ENCODE data around the gene CEP152.

Gene CEP152

DNA sequence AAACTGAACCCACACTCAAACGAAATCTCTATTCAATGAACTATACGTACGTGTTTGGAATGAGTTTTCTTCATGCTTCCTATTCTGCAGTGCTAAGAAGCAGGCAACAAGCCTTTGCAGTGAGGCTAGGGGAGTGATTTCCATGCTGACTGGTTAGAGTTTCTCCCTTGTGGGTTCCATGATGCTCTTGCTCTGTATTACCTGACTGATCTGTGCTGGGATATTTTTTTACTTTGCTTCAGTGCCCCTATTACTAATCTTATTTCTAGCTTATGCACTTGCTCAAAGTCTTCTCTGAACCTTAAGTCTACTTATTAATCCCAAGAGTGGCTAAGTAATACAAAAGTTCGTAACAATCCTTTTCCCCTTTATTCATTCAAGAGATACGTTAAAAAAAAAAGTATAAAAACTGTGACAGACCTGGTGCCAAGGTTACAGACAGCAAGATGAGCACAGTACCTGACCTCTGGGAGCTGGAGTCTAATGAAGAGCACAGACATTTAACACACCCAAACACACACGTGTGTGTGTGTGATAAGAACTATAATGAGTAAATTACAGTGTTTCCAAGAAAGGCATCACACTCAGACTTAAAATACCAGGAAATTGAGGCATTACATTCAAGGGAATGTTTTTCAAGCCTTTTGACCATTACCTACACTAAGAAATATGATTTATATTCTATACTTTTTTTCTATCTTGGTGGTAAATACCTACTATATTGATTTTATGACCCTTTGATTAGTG is 114.9 kb downstream of the CEP152 start:
- no peak for DNase-seq

DNA sequence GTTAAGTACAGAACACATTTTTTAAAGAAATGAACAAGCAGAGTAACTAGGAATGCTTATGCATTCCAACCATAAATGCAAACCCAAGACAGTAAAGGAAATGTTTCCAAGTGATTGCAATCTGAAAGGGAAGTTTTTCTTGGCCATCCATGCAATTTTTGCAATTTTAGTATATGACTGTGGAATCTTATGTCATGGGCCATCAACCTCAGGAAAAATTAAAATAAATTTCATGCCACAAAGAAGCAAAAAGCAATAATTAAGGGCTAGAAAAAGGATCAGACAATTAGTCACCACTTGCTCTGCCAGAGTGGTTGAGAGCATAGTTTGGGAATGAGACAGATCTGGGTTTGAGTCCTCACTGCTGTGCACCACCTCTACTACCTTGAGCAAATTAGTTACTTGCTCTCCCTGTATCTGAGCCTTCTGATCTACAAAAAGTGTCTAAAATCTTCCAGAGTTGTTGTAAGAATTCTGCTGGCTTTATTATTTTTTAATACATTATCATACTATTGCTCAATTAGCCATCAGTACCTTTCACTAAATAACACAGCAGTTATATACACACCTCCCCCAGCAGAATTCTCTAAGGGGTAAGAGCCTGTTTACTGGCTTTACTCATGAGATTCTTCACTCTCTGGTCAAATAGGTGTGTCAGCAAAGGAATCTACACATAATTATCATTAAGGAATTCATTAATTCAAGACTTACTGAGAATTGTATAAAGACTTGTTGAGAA is 115.6 kb downstream of the CEP152 start:
- DNase-seq, result no peak

DNA sequence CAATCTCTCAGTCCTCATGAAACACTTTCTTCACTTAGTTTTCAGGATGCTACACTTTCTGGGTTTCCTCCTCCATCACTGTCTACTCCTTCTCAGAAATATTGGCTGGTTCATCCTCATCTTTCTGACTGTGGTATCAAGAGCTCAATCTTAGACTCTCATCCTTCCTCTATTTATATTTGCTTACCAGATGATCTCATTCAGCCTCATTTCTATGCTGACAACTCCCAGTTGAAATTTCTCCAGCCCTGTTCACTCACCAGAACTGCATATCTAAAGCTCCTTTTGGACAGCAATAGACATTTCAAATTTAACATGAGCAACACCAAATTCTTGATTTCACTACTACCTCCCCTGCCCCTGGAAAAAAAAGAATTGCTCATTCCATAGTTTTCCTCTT is 117.4 kb downstream of the CEP152 start:
- DNase-seq, result no peak

DNA sequence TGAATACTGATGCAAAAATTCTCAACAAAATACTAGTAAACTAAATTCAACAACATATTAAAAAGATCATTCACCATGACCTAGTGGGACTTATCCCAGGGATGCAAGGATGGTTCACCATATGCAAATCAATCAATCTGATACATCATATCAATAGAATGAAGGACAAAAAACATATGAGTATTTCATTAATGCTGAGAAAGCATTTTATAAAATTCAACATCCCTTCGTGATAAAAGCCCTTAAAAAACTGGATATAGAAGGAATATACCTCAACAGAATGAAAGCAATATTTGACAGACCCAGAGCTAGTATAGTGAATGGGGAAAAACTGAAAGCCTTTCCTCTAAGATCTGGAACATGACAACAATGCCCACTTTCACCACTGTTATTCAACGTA is 122.4 kb downstream of the CEP152 start:
- DNase-seq, result no peak
